ENCODE results near the gene TNF.
A peak's percentile ranks its signal among the peaks of the same experiment; 100 is the strongest.

The TNF gene

DNA sequence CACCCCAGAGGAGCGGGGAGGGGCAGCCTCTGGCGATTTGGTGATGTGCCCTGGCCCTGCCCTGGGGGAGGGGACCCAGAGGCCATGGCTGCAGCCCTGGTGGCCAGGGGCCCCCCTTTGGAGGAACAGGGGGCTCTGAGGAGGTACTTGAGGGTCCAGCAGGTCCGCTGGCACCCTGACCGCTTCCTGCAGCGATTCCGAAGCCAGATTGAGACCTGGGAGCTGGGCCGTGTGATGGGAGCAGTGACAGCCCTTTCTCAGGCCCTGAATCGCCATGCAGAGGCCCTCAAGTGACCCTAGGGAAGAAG, 17.1 kb upstream of the TNF start:
- no peaks in the 10 kb centered on the region for H3K9me2 ChIP-seq (replicated peaks; ENCODE audit: control insufficient read depth, low read length)
- H4K20me1 ChIP-seq (ENCODE audit: control insufficient read depth, insufficient read depth, low read depth, low read length) = no peaks in the 10 kb centered on the region
- H3K4me1 ChIP-seq (ENCODE audit: control insufficient read depth, low read length) = peaks cover 73% of the 10 kb centered on the region
- H3K4me3 ChIP-seq (ENCODE audit: low read length) = peak overlapping the region; percentile 64
- H3K36me3 ChIP-seq (ENCODE audit: control insufficient read depth, low read length) = peaks cover 30% of the 10 kb centered on the region
- H3K4me2 ChIP-seq (ENCODE audit: low read length) = peak overlapping the region; percentile 79
- no peaks in the 10 kb centered on the region for H3K9me3 ChIP-seq (ENCODE audit: control insufficient read depth, insufficient read depth, low read length)
- no peaks in the 10 kb centered on the region for H3K79me2 ChIP-seq (ENCODE audit: control insufficient read depth, low read length)
- peaks cover 22% of the 10 kb centered on the region for H3F3A ChIP-seq (ENCODE audit: control insufficient read depth, insufficient read depth)
- peak overlapping the region; percentile 85 for H3K27ac ChIP-seq (ENCODE audit: low read depth, low read length)
- H3K27me3 ChIP-seq (ENCODE audit: control insufficient read depth, low read length) = peaks cover 6% of the 10 kb centered on the region
- no peak for TF ChIP-seq EZH2phosphoT487 (IDR thresholded peaks at IDR 0.05; ENCODE audit: borderline replicate concordance, low read length)
- TF ChIP-seq, protein P1, sequence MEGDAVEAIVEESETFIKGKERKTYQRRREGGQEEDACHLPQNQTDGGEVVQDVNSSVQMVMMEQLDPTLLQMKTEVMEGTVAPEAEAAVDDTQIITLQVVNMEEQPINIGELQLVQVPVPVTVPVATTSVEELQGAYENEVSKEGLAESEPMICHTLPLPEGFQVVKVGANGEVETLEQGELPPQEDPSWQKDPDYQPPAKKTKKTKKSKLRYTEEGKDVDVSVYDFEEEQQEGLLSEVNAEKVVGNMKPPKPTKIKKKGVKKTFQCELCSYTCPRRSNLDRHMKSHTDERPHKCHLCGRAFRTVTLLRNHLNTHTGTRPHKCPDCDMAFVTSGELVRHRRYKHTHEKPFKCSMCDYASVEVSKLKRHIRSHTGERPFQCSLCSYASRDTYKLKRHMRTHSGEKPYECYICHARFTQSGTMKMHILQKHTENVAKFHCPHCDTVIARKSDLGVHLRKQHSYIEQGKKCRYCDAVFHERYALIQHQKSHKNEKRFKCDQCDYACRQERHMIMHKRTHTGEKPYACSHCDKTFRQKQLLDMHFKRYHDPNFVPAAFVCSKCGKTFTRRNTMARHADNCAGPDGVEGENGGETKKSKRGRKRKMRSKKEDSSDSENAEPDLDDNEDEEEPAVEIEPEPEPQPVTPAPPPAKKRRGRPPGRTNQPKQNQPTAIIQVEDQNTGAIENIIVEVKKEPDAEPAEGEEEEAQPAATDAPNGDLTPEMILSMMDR (IDR thresholded peaks at IDR 0.05; ENCODE audit: low read depth, low read length, poor library complexity, severe bottlenecking) = no peak

DNA sequence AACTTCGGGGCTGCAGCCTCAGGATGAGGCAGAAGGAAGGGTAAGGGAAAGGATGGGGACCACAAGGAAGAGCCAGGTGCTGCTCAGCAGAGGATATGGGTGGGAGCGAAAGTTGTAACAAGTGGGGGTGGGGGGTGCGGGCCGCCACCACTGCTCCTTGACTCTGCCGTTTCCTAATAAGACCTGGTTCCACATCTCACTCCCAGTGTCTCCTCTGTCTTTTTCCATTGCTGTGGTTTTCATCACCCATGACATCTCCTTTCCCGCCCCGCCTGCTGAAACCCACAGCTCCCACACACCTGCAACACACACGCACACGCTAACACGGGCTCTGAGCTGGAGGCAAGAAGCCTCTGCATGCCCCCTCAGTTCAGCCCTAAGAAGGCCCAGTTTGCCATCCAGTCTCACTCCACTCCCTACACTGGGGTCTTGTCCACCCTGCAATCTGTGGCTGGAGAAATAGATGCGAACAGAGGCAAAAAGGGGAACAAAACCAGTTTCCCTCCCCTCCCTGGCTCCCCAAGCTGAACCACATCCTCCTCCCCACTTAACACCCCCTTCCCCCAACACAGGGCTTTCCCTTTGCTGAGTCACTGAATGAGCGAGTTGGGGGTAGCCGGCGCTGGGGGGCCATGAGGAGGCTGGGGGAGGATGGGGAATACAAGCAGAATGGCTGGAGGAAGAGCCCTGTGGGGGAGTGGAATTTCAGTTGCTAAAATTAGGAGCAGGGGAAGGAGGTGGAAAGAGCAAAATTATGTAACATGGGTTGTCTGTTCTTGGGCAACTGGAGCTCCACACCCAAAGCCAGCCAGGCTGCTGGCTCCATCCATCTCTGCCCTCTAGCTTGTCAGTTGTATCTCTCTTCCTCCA, 16.5 kb upstream of the TNF start:
- Histone ChIP-seq H3K4me2 (ENCODE audit: low read length) (peak overlapping the region; percentile 79), H3K4me1 (ENCODE audit: control insufficient read depth, low read length) (peaks cover 79% of the 10 kb centered on the region), H3K9me3 (ENCODE audit: control insufficient read depth, insufficient read depth, low read length) (no peaks in the 10 kb centered on the region), H3K4me3 (ENCODE audit: low read length) (peak overlapping the region; percentile 64), H3F3A (ENCODE audit: control insufficient read depth, insufficient read depth) (peaks cover 20% of the 10 kb centered on the region), H3K79me2 (ENCODE audit: control insufficient read depth, low read length) (no peaks in the 10 kb centered on the region), H4K20me1 (ENCODE audit: control insufficient read depth, insufficient read depth, low read depth, low read length) (no peaks in the 10 kb centered on the region), H3K36me3 (ENCODE audit: control insufficient read depth, low read length) (peaks cover 30% of the 10 kb centered on the region), H3K27ac (ENCODE audit: low read depth, low read length) (peak overlapping the region; percentile 85), H3K9me2 (replicated peaks; ENCODE audit: control insufficient read depth, low read length) (no peaks in the 10 kb centered on the region), H3K27me3 (ENCODE audit: control insufficient read depth, low read length) (peaks cover 8% of the 10 kb centered on the region)
- TF ChIP-seq, protein P1 (IDR thresholded peaks at IDR 0.05; ENCODE audit: low read depth, low read length, poor library complexity, severe bottlenecking) = no peak
- no peak for TF ChIP-seq EZH2phosphoT487 (IDR thresholded peaks at IDR 0.05; ENCODE audit: borderline replicate concordance, low read length)

DNA sequence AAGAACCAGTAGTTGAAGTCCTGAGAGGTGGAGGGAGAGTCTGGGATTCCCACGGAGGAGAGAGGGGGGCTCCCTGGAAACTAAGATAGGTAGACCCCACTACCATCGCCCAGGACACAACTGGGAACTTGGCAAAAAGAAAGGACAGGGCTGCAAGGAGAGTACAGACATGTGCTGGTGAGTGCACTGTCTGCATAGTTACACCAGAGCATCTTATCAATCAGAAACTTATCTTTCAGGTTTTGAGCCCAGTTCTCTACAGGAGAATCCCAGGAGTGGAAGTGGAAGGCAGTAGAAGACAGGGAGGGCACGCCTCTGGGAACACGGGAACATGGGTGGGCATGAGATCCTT, 15.8 kb upstream of the TNF start:
- Histone ChIP-seq H3K4me1 (ENCODE audit: control insufficient read depth, low read length) (peaks cover 75% of the 10 kb centered on the region), H3K36me3 (ENCODE audit: control insufficient read depth, low read length) (peaks cover 30% of the 10 kb centered on the region), H3K4me3 (ENCODE audit: low read length) (peak overlapping the region; percentile 64), H3K27me3 (ENCODE audit: control insufficient read depth, low read length) (peaks cover 8% of the 10 kb centered on the region), H3K79me2 (ENCODE audit: control insufficient read depth, low read length) (no peaks in the 10 kb centered on the region), H3K27ac (ENCODE audit: low read depth, low read length) (peak overlapping the region; percentile 85), H3F3A (ENCODE audit: control insufficient read depth, insufficient read depth) (peaks cover 16% of the 10 kb centered on the region), H3K9me3 (ENCODE audit: control insufficient read depth, insufficient read depth, low read length) (no peaks in the 10 kb centered on the region), H3K4me2 (ENCODE audit: low read length) (peak overlapping the region; percentile 79), H4K20me1 (ENCODE audit: control insufficient read depth, insufficient read depth, low read depth, low read length) (no peaks in the 10 kb centered on the region), H3K9me2 (replicated peaks; ENCODE audit: control insufficient read depth, low read length) (no peaks in the 10 kb centered on the region)
- no peak for TF ChIP-seq EZH2phosphoT487 (IDR thresholded peaks at IDR 0.05; ENCODE audit: borderline replicate concordance, low read length)
- TF ChIP-seq, protein P1 (IDR thresholded peaks at IDR 0.05; ENCODE audit: low read depth, low read length, poor library complexity, severe bottlenecking) = no peak
